Ectodermal cell (in vitro differentiated cells): ENCODE results near the gene RAB11FIP4.

Experiments
- H3K27ac ChIP-seq: 2 replicates; pipeline ENCODE4 v1.7.0; 2013; ENCODE audit warnings: mild to moderate bottlenecking, low read depth, low read length; ENCODE audit not compliant: insufficient read depth, poor library complexity, severe bottlenecking
- H3K27me3 ChIP-seq: 2 replicates; pipeline ENCODE4 v1.7.0; 2013; ENCODE audit warnings: mild to moderate bottlenecking, low read length; ENCODE audit not compliant: insufficient read depth, control insufficient read depth, poor library complexity, severe bottlenecking
- H3K36me3 ChIP-seq: one replicate; pipeline ENCODE4 v1.7.0; 2013; ENCODE audit warnings: low read length; ENCODE audit not compliant: control insufficient read depth, insufficient read depth
- H3K4me1 ChIP-seq: one replicate; pipeline ENCODE4 v1.7.0; 2013; ENCODE audit warnings: low read length; ENCODE audit not compliant: control insufficient read depth, insufficient read depth
- H3K4me3 ChIP-seq: 2 replicates; pipeline ENCODE4 v1.7.0; 2013; ENCODE audit warnings: low read depth, low read length, control low read depth; ENCODE audit not compliant: insufficient read depth
- H3K9me3 ChIP-seq: 2 replicates; pipeline ENCODE4 v1.7.0; 2013; ENCODE audit warnings: mild to moderate bottlenecking, low read length, moderate library complexity; ENCODE audit not compliant: control insufficient read depth
- WGBS, 2 experiments: methylation state at CpG; one replicate each; pipeline ENCODE4 v1.1.7; 2013; ENCODE audit warnings: missing lambda C conversion rate in 2 of 2; 5-methylcytosine and 5-hydroxymethylcytosine counted together

The RAB11FIP4 gene

GRCh38 chr17:31443386-31443785 is 51.9 kb downstream of the RAB11FIP4 start:
- Histone ChIP-seq H3K27ac (no peak overlapping the region), H3K9me3 (no peaks in the 10 kb centered on the region), H3K36me3 (no peaks in the 10 kb centered on the region), H3K4me3 (no peak overlapping the region), H3K4me1 (no peaks in the 10 kb centered on the region), H3K27me3 (no peaks in the 10 kb centered on the region)
- WGBS, 2 experiments: 88 to 93% methylated on average over 6 to 7 of the region's 7 CpGs

GRCh38 chr17:31444026-31444425 is 52.6 kb downstream of the RAB11FIP4 start:
- Histone ChIP-seq H3K27me3 (no peaks in the 10 kb centered on the region), H3K36me3 (no peaks in the 10 kb centered on the region), H3K4me1 (no peaks in the 10 kb centered on the region), H3K9me3 (no peaks in the 10 kb centered on the region), H3K4me3 (no peak overlapping the region), H3K27ac (no peak overlapping the region)
- 89 to 96% methylated on average over 2 of the region's 2 CpGs for WGBS, 2 experiments

- no peaks in the 10 kb centered on the region for H3K9me3 ChIP-seq
- no peak overlapping the region for H3K27ac ChIP-seq
- 91 to 92% methylated on average over 12 to 13 of the region's 13 CpGs for WGBS, 2 experiments
- no peaks in the 10 kb centered on the region for H3K36me3 ChIP-seq
- no peaks in the 10 kb centered on the region for H3K27me3 ChIP-seq
- H3K4me3 ChIP-seq: no peak overlapping the region
- no peaks in the 10 kb centered on the region for H3K4me1 ChIP-seq
Observed at GRCh38 chr17:31446195-31446967, 54.9 kb downstream of the RAB11FIP4 start.

GRCh38 chr17:31448467-31449077 is 57.1 kb downstream of the RAB11FIP4 start:
- Histone ChIP-seq H3K4me1 (peaks cover 6% of the 10 kb centered on the region), H3K36me3 (no peaks in the 10 kb centered on the region)
- WGBS, 2 experiments: 82 to 95% methylated on average over 5 of the region's 5 CpGs

GRCh38 chr17:31449111-31449510 is 57.6 kb downstream of the RAB11FIP4 start:
- Histone ChIP-seq H3K4me1 (peaks cover 6% of the 10 kb centered on the region), H3K27ac (no peak overlapping the region), H3K27me3 (no peaks in the 10 kb centered on the region), H3K36me3 (no peaks in the 10 kb centered on the region), H3K4me3 (no peak overlapping the region), H3K9me3 (no peaks in the 10 kb centered on the region)
- 82 to 86% methylated on average over 7 of the region's 7 CpGs for whole genome bisulfite sequencing, 2 experiments

More at GRCh38 chr17:31448467-31449077, 57.1 kb downstream of the RAB11FIP4 start:
- H3K27ac ChIP-seq: no peak overlapping the region
- H3K27me3 ChIP-seq: no peaks in the 10 kb centered on the region
- H3K9me3 ChIP-seq: no peaks in the 10 kb centered on the region
- H3K4me3 ChIP-seq: no peak overlapping the region

GRCh38 chr17:31449746-31450145 is 58.3 kb downstream of the RAB11FIP4 start:
- 81 to 94% methylated on average over 1 to 3 of the region's 3 CpGs for WGBS, 2 experiments
- H3K4me1 ChIP-seq: peaks cover 6% of the 10 kb centered on the region
- no peaks in the 10 kb centered on the region for H3K36me3 ChIP-seq
- no peak overlapping the region for H3K27ac ChIP-seq
- H3K4me3 ChIP-seq: no peak overlapping the region
- no peaks in the 10 kb centered on the region for H3K27me3 ChIP-seq
- no peaks in the 10 kb centered on the region for H3K9me3 ChIP-seq

- Histone ChIP-seq H3K9me3 (no peaks in the 10 kb centered on the region), H3K27me3 (no peaks in the 10 kb centered on the region), H3K27ac (no peak overlapping the region), H3K4me1 (peaks cover 6% of the 10 kb centered on the region), H3K4me3 (no peak overlapping the region), H3K36me3 (no peaks in the 10 kb centered on the region)
- 79 to 82% methylated on average over 4 of the region's 4 CpGs for WGBS, 2 experiments
Observed at GRCh38 chr17:31452101-31452500, 60.6 kb downstream of the RAB11FIP4 start.

- Histone ChIP-seq H3K9me3 (no peaks in the 10 kb centered on the region), H3K4me3 (no peak overlapping the region), H3K36me3 (no peaks in the 10 kb centered on the region), H3K27me3 (no peaks in the 10 kb centered on the region), H3K27ac (no peak overlapping the region), H3K4me1 (peaks cover 6% of the 10 kb centered on the region)
- WGBS, 2 experiments: 80 to 83% methylated on average over 10 of the region's 10 CpGs
Observed at GRCh38 chr17:31452561-31453110, 61.2 kb downstream of the RAB11FIP4 start.

GRCh38 chr17:31453896-31454295 is 62.4 kb downstream of the RAB11FIP4 start:
- Histone ChIP-seq H3K4me1 (peaks cover 6% of the 10 kb centered on the region), H3K4me3 (no peak overlapping the region), H3K9me3 (no peaks in the 10 kb centered on the region), H3K27ac (no peak overlapping the region), H3K36me3 (no peaks in the 10 kb centered on the region), H3K27me3 (no peaks in the 10 kb centered on the region)
- WGBS, 2 experiments: 85 to 89% methylated on average over 2 of the region's 2 CpGs

GRCh38 chr17:31456814-31457213 is 65.3 kb downstream of the RAB11FIP4 start:
- H3K27me3 ChIP-seq: no peaks in the 10 kb centered on the region
- no peaks in the 10 kb centered on the region for H3K9me3 ChIP-seq
- no peaks in the 10 kb centered on the region for H3K36me3 ChIP-seq
- H3K4me1 ChIP-seq: peaks cover 14% of the 10 kb centered on the region
- 70 to 71% methylated on average over 5 of the region's 5 CpGs for WGBS, 2 experiments
- H3K27ac ChIP-seq: no peak overlapping the region
- no peak overlapping the region for H3K4me3 ChIP-seq
